GM18909 (cell line): ENCODE measurements around the gene PTPDC1.
"Not testable (repeated sequence)": the region's sequence is repeated elsewhere in the genome, so short reads cannot be mapped to it uniquely, and the experiment has no call there.

Source experiments
- ATAC-seq: cut with Tn5 transposase; IDR thresholded peaks from one replicate; pipeline ENCODE4 v1.9.1; 2021; ENCODE audit warnings: mild to moderate bottlenecking; ENCODE audit not compliant: unreplicated experiment, poor library complexity

PTPDC1 gene

DNA sequence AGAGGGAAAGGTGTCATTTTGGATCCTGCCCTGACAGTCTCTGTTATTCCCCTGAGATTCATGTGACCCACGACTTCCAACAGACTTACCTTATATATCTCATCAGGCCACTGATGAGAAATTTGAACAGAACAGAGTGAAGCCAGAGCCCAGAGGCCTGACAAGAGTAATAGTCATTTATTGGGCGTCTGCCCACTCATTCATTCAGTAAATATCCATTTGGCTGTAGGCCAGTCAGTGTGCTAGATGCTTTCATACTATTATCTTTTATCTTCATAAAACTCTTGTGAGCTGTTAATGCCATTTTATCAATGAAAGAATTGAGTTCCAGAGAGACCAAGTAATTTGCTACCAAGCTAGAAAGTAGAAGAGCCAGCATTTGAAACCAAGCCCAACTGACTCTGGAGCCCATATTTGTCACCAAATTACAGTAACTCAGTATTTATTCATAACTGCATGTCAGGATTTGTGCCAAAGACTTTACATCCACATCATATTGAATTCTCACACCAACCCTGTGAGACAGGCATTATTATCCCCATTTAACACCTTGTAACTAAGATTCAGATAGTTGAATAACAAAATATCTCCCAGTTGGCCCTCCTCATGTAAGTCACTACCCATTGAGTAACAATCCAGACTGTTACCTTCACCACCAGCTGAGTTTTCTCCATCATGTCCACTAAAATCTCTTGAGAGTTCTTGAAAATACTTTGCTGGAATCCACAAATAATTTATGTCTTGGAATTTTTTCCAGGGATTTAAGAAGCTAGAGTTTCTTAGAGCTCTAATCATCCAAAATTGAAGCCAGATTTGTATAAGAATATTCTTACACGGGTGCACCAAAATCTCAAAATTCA, 2.5 kb downstream of the PTPDC1 start:
- no peak for ATAC-seq

DNA sequence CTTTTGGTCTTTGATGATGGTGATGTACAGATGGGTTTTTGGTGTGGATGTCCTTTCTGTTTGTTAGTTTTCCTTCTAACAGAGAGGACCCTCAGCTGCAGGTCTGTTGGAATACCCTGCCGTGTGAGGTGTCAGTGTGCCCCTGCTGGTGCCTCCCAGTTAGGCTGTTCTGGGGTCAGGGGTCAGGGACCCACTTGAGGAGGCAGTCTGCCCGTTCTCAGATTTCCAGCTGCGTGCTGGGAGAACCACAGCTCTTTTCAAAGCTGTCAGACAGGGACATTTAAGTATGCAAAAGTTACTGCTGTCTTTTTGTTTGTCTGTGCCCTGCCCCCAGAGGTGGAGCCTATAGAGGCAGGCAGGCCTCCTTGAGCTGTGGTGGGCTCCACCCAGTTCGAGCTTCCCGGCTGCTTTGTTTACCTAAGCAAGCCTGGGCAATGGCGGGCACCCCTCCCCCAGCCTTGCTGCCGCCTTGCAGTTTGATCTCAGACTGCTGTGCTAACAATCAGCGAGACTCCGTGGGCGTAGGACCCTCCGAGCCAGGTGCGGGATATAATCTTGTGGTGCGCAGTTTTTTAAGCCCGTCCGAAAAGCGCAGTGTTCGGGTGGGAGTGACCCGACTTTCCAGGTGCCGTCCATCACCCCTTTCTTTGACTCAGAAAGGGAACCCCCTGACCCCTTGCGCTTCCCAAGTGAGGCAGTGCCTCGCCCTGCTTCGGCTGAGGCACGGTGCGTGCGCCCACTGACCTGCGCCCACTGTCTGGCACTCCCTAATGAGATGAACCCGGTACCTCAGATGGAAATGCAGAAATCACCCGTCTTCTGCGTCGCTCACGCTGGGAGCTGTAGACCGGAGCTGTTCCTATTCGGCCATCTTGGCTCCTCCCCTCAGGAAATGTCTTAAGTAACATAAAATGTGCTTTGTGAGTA, 10.2 kb downstream of the PTPDC1 start:
- not testable (repeated sequence) for ATAC-seq

DNA sequence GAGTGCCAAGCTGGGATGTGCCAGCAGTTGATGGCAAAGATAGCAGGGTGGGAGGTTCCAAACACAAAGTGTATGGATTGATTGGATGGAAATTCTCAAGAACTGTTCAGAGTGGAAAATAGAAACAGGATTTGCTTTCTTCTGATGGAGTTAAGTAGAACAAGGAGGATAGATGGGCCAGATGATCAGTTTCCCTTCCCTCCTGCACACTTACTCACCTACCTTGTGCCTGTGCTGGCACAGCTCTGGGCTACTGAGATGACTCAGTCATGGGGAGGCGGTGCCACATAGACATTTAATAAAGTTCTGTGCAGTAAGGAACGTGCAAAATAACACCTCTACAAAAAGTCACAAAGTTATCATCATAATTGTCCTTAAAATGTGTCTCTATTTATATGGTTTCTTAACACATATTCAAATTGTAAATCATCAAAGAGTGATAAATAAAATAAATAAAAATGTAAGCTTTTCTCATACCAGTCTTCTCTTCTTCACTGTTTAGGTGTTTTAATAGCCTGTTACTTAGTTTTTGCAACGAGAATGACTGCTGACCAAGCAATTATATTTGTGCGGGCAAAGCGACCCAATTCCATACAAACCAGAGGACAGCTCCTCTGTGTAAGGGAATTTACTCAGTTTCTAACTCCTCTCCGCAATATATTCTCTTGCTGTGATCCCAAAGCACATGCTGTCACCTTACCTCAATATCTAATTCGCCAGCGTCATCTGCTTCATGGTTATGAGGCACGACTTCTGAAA, 12.7 kb downstream of the PTPDC1 start:
- no peak for ATAC-seq

DNA sequence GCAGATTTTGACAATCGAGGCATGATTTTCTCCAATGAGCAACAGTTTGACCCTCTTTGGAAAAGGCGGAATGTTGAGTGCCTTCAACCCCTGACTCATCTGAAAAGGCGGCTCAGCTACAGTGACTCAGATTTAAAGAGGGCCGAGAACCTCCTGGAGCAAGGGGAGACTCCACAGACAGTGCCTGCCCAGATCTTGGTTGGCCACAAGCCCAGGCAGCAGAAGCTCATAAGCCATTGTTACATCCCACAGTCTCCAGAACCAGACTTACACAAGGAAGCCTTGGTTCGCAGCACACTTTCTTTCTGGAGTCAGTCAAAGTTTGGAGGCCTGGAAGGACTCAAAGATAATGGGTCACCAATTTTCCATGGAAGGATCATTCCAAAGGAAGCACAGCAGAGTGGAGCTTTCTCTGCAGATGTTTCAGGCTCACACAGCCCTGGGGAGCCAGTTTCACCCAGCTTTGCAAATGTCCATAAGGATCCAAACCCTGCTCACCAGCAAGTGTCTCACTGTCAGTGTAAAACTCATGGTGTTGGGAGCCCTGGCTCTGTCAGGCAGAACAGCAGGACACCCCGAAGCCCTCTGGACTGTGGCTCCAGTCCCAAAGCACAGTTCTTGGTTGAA, 13.6 kb downstream of the PTPDC1 start:
- ATAC-seq = no peak

DNA sequence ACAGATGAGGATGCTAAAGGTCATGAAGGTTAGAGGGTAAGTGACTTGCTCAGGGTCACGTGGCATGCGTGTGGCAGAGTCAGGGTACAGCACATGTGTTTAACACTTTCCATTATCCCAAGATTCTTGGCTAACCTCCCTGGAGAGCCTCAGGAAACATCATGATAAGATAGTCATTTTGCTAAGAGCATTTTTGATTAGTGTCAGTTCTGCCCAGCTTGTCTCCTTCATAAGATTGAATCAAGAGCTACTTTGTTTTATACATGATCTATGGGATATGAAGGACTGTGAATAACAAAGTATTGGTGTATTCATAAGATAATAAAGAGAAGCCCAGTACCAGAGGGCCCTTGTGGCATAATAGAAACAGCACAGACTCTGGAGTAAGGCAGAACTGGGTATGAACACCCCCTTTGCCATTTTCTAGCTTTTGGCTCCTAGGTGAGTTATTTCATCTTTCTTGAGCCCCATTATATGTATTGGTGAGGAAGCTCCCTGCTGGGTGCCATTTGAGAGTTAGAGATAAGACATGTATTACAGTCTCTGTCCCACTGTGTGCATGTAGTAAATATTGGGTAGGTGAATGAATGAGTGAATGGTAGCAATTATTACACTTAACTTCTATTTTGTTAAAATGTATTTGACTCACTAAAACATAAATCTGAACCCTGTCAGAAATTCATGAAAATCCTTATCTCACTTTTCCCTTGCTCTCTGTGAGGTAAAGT, 16.1 kb downstream of the PTPDC1 start:
- ATAC-seq = no peak

DNA sequence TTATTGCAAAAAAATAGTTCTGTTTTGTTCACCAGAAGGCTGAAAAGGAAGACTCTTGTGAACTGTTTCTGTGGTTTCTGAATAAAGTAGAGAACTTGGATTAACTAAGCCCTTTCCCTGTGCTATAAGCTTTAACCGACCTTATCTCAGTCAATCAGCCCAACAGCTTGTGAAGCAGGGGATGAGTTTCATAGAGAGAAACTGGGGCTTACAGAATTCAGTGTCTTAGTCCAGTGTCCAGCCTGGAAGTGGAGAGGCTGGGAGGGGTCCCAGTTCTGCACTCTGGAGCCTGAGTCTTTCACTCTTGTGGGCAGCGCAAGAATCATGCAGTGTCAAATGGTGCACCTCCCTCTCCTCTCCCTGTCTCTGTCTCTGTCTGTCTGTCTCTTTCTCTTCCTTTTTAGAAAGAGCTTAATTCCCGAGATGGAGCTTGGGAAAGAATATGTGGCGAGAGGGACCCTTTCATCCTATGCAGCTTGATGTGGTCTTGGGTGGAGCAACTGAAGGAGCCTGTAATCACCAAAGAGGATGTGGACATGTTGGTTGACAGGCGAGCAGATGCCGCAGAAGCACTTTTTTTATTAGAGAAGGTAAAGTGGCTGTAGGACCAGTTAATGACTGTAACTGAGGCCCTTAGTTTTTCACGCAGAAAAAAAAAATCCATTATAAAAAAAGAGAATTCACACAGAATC, 17.0 kb downstream of the PTPDC1 start:
- ATAC-seq = no peak

DNA sequence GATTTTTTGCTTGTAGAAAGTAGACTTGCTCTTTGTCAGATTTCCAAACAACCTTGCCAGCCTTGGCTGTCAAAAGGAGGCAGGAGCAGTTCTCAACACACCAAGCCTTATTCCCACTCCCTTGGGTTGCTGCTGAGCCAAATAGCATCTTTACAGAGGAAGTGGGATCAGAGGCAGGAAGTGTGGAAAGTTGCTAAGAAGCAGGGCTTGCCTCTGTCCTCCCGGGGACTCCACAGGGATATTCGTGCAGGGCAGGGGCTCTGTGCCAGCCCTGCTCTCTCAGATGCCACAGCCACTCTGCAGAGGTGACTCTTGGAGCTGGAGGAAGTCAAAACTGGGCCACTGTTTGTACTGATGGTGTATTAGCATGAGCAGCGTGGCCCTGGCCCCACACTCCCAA, 24.3 kb downstream of the PTPDC1 start:
- ATAC-seq = no peak

DNA sequence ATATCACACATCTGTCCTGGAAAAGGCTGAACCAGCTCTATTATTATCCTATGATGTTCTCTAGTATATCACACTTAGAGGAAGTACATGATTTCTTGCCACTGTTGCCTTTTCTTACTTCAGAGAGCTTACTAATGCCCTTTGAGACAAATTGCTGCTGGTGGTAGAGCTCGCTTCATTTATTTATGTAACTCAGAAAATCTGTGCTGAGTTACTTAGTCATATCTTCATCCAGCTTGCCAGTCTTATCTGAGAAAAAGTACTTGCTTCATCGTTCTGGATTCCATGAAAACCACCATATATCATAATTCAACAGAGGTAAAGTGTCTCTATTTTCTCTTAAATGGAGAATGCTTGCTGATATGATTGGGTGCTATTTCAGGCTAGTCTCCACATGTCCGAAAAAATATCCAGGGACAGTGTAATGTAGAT, 26.6 kb downstream of the PTPDC1 start:
- no peak for ATAC-seq

DNA sequence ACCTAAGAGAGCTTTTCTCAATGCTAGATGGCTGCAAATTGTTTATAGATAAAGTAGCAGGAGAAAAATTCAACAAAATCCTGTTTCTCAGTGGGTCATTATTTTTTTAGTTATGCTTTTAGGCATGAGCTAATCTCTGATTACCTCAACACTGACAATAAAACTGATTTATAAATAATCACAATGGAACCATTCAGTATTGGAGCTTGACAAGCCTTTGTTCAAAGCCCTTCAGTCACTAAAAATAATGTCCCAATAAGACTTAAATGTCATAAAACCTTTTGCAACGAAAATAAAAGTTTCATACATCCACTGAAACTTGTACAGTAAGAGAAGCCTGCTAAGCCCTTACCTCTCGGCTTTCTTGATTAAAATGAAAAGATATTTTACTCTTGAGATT, 27.2 kb downstream of the PTPDC1 start:
- no peak for ATAC-seq

DNA sequence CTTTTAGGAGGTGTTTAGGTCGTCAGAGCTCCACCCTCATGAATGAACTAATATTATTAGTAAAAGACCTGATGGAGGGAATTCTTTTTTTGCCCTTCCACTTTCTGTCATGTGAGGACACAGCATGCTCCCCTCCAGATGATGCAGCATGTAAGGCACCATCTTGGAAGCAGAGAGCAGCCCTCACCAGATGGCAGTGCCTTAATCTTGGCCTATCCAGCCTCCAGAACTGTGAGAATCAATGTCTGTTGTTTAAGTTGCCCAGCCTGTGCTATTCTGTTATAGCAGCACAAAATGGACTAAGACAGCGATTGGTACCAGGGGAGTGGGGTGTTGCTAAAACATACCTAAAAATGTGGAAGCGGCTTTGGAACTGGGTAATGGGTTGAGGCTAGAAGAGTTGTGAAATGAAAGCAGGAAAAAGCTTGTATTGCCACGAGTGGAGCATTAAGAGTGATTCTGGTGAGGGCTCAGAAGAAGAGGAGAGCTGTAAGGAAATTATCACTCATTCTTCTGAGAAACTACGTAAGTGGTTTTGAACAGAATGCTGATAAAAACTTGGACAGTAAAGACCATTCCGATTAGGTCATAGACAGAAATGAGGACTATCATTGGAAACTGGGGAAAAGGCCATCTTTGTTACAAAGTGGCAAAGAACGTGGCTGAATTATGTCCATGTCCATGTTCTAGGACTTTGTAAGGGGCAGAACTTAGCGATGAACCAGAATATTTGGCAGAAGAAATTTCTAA, 28.6 kb downstream of the PTPDC1 start:
- ATAC-seq = no peak

DNA sequence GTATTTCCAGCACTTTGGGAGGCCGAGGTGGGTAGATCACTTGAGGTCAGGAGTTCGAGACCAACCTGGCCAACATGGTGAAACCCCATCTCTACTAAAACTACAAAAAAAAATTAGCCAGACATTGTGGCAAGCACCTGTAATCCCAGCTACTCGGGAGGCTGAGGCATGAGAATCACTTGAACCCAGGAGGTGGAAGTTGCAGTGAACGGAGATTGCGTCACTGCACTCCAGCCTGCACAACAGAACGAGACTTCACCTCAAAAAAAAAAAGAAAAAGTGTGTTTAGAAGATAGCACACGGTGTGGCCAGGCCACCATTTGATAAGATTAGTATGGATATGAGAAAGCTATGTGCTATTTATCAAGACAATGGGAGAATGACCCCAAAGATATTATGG, 35.8 kb downstream of the PTPDC1 start:
- ATAC-seq = not testable (repeated sequence)

DNA sequence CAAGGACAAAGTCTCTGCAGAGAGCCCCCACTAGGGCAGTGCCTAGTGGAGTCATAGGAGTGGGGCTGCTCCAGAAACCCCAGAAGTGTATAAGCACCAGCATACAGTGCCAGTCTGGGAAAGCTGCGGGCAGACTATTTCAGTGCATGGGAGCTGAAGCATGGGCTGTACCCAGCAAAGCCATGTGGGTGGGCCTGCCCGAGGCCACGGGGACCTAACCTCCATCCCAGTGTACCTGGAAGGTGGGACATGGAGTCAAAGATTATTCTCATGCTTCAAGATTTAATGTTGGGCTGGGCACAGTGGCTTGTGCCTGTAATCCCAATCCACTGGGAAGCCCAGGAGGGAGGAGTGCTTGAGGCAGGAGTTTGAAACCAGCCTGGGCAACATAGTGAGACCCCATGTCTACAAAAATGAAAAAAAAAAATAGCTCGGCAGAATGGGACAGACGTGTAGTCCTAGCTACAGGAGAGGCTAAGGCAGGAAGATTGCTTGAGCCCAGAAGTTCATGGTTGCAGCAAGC, 36.7 kb downstream of the PTPDC1 start:
- no peak for ATAC-seq

DNA sequence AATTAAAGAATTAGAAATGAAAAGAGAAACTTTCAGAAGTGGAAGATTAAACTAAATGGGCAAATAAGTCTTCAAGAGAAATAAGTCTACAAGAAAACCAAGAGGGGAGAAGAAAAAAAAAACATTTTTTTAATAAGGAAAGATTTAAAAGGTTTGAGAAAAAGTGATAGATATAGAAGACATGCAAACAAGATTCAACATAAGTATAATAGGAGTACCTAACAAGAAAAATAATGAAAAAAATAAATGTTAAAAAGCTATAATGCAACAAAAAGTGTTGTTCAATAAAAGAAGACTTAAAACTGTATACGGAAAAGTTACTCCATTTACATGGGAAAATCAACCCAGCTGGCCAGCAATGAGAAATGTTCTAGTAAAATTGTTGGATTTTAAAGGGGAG, 42.6 kb downstream of the PTPDC1 start:
- ATAC-seq = no peak

DNA sequence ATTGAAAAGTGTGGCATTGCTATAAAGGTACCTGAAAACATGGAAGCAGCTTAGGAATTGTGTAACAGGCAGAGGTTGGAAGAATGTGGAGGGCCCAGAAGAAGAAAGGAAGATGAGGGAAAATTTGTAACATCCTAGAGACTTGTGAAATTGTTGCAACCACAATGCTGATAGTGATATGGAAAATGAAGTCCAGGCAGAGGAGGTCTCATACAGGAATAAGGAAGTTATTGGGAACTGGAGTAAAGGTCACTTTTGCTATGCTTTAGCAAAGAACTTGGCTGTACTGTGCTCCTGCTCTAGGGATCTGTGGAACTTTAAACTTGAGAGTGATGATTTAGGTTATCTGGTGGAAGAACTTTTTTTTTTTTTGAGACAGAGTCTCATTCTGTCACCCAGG, 43.5 kb downstream of the PTPDC1 start:
- ATAC-seq = no peak

DNA sequence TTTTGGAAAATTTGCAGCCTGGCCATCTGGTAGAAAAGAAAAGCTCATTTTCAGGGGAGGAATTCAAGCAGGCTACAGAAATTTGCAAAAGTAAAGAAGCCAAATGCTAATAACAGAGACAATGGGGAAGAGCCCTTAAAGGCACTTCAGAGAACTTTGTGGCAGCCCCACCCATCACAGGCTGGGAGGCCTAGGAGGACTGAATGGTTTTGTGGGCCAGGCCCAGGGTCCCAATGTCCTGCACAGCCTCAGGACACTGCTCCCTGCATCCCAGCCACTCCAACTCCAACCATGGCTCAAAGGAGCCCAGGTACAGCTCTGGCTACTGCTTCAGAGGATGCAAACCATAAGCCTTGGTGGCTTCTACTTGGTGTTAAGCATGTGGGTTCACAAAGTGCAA, 44.3 kb downstream of the PTPDC1 start:
- no peak for ATAC-seq

DNA sequence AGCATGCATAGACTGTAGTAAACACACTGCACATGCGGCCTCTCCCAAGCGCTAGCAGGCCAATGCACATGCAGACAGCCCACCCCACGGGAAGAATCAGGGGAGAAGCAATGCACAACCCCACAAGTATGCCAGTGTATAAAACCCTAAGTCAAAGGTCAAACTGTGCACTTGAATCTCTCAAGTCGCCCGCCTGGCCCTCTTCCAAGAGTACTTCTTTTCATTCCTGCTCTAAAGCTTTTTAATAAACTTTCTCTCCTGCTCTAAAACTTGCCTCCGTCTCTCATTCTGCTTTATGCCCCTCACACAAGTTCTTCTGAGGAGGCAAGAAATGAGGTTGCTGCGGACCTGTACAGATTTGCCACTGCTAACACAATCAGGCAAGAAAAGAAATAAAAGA, 50.4 kb downstream of the PTPDC1 start:
- no peak for ATAC-seq

DNA sequence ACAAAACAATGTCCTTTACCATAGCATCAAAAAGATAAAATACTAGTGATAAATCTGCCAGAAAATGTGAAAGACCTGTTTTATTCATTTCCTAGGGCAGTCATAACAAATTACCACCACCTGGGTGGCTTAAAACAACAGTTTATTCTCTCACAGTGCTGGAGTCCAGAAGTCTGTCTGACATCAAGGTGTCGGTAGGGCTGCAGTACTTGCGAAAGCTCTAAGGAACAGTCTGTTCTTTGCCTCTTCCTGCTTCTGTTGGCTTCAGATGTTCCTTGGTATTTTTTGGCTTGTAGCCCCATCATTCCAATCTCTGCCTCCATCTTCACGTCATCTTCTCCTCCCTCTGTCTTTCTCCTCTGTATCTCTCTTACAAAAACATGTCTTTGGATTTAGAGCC, 51.0 kb downstream of the PTPDC1 start:
- no peak for ATAC-seq
